ENCODE results near the gene STPG1.

GRCh38 chr1:24392982-24393650 lies 20.5 kb downstream of the STPG1 start:
- TF ChIP-seq ZSCAN20 (CRISPR knock-in tag; IDR thresholded peaks at IDR 0.05): no peak
- no peak for TF ChIP-seq RNF2 (IDR thresholded peaks at IDR 0.05; ENCODE audit: borderline replicate concordance, low read depth)
- no peak for TF ChIP-seq TP53 (CRISPR knock-in tag; IDR thresholded peaks at IDR 0.05)

Measured in A549 (cell line).